NCI-H2171 treated with DMSO at 0.1 percent for 48 hours (cell line): ENCODE measurements around the gene SUN1.
A peak's percentile ranks its signal among the peaks of the same experiment; 100 is the strongest.
"Not testable (repeated sequence)": the region's sequence is repeated elsewhere in the genome, so short reads cannot be mapped to it uniquely, and the experiment has no call there.

ENCODE experiments used
- DNase-seq: peaks from one replicate; lab custom pipeline; 2025; lab: John Stamatoyannopoulos, UW

Gene SUN1

GRCh38 chr7:832167-832967 lies at the start of gene SUN1:
Gene SUN1 (plus strand): TSS chr7:832476. CDS start chr7:832525, 49 bp downstream.
- DNase-seq: no peak

GRCh38 chr7:782718-783449 lies 49.4 kb upstream of the SUN1 start:
- no peak for DNase-seq

GRCh38 chr7:783556-784490 lies 48.5 kb upstream of the SUN1 start:
- DNase-seq: no peak

GRCh38 chr7:784971-785370 lies 47.3 kb upstream of the SUN1 start:
- DNase-seq: no peak

GRCh38 chr7:785416-785815 lies 46.9 kb upstream of the SUN1 start:
- DNase-seq: no peak

GRCh38 chr7:786472-787255 lies 45.6 kb upstream of the SUN1 start:
- DNase-seq: peak; percentile 51

GRCh38 chr7:787332-788240 lies 44.7 kb upstream of the SUN1 start:
- no peak for DNase-seq

GRCh38 chr7:791519-791918 lies 40.8 kb upstream of the SUN1 start:
- DNase-seq: no peak

- DNase-seq: no peak
Measured at GRCh38 chr7:794207-794606, 38.1 kb upstream of the SUN1 start.

- DNase-seq: no peak
Measured at GRCh38 chr7:794671-795329, 37.5 kb upstream of the SUN1 start.

- not testable (repeated sequence) for DNase-seq
Measured at GRCh38 chr7:796434-797169, 35.7 kb upstream of the SUN1 start.

GRCh38 chr7:798921-799470 lies 33.3 kb upstream of the SUN1 start:
- DNase-seq: no peak

- DNase-seq: no peak
Measured at GRCh38 chr7:800692-801091, 31.6 kb upstream of the SUN1 start.

- not testable (repeated sequence) for DNase-seq
Measured at GRCh38 chr7:801351-801750, 30.9 kb upstream of the SUN1 start.

GRCh38 chr7:801940-802381 lies 30.3 kb upstream of the SUN1 start:
- peak; percentile 62 for DNase-seq

- no peak for DNase-seq
Measured at GRCh38 chr7:802500-803242, 29.6 kb upstream of the SUN1 start.

- no peak for DNase-seq
Measured at GRCh38 chr7:803243-803635, 29.0 kb upstream of the SUN1 start.

- DNase-seq: not testable (repeated sequence)
Measured at GRCh38 chr7:803796-804195, 28.5 kb upstream of the SUN1 start.
